Measurements from ENCODE around the gene TNFRSF13B. TPM values are rescaled to one million over a fixed set of nuclear protein-coding genes. Genes with fewer than 3 reads are reported as not detected.
"Not testable (repeated sequence)": the region's sequence is repeated elsewhere in the genome, so short reads cannot be mapped to it uniquely, and the experiment has no call there.

The TNFRSF13B gene
- total RNA-seq, 1 donor from 2014 or later, result not detected

GRCh38 chr17:16973043-16973442 lies 1.1 kb upstream of the TNFRSF13B start:
- intact Hi-C loops (cut with DNase I); DNase-seq (ENCODE audit: low spot score); ATAC-seq: not testable (repeated sequence)

DNA sequence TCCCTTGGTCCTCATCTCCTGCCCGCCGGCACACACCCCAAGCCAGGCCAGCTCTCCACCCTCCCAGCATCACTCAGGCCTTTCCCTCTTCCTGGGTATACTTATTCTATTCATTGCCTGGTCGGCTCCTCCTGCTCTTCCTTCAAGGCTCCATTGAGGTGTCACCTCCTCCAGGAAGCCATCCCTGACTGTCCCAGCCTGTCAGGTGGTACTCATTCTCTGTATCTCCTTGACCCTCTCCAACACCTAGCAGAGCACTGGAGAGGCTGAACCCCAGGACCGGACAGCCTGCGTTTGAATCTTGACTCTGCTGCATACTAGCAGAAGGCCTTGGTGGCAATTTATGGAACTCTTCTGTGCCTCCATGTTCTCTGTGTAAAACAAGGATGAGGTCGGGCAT lies 428 bp upstream of the TNFRSF13B start:
- DNase-seq (ENCODE audit: low spot score) (no peak), ATAC-seq (no peak)
- intact Hi-C loops (cut with DNase I), result no loop called here

DNA sequence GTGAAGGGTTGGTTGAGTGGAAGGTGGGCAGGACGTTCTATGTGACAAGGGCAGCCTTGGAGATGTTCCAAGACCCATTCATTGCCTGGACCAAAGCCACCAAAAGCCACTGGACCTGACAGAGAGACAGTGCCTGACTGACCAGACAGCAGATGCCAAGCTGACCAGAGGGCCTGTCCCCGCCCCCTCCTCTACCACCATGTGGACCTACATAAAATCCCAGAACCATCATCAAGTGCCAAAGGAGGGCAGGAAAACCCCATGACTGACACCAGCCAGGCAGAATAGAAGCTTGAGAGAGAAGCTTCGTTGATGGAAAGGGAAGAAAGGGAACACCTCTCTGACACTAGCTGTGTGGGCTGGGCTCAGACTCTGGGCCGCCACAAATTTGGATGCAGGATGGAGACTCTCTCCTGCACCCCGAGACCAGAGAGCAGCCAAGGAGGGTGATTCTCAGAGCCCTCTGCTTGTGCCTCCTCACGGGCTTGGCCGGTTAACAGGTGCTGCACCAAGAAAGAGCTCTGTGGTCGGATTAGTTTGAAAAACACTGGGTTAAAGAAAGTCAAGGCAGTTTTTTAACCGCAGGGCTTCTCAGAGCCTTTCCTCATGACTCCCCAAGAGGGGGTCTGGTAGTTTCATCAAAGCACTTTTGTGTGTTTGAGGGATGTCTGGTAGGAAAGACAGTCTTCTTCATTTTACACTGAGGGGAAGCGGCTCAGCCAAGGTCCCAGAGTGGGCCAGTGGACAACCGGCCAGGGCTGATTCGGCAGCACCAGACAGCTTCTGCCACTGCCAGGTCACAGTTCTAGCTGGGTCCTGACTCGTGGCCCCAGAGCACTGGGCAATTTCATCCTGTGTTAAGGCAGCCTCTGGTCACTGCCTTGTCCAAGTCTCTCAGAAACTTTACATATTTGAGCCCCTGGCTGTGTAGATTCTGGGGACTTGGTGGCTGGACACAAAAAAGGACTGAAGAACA lies 1.7 kb downstream of the TNFRSF13B start:
- DNase-seq (ENCODE audit: low spot score) (no peak), ATAC-seq (no peak)
- intact Hi-C loops (cut with DNase I), result no loop called here

DNA sequence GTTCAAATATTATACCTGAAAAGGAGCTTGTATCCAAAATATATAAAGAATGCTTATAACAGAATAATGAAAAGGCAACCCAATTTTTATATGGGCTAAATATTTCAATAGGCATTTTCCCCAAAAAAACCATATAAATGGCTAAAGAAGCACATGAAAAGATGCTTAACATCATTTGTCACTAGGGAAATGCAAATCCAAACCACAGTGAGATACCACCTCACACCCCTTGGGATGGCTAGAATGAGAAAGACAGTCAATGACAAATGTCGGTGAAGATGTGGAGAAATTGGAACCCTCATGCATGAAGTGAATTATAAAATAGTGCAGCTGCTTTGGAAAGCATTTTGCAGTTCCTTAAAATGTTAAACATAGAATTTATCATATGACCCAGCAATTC lies 3.1 kb downstream of the TNFRSF13B start:
- intact Hi-C loops (cut with DNase I), result no loop called here
- DNase-seq (ENCODE audit: low spot score) (no peak), ATAC-seq (no peak)

- ATAC-seq (no peak), DNase-seq (ENCODE audit: low spot score) (no peak)
- intact Hi-C loops (cut with DNase I), result no loop called here
These were observed 9.1 kb downstream of the TNFRSF13B start for GRCh38 chr17:16962804-16963203.

DNA sequence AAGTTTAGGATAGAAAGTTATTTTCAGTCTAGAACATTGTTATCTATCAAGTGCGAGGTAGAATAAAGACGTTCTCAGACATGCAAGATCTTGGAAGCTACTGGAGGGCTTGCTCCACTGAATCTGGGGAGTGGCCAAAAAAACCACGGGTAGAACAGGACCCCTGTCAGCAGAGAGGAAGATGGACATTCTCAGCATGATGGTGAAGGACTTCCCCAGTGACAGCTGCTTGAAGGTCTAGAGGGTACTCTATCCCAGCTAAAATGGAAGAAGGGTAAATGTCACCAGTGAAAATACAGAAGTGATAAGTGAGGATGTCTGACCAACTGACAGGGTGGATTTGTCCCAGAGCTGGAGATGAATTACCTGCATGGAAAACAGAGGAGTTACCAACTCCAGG lies 10.1 kb downstream of the TNFRSF13B start:
- intact Hi-C loops (cut with DNase I), result no loop called here
- DNase-seq (ENCODE audit: low spot score) (no peak), ATAC-seq (no peak)

GRCh38 chr17:16961022-16961421 lies 10.9 kb downstream of the TNFRSF13B start:
- ATAC-seq; intact Hi-C loops (cut with DNase I); DNase-seq (ENCODE audit: low spot score): not testable (repeated sequence)

- intact Hi-C loops (cut with DNase I), result not testable (repeated sequence)
These were observed 16.9 kb downstream of the TNFRSF13B start for GRCh38 chr17:16955011-16955410.

GRCh38 chr17:16954521-16954920 lies 17.4 kb downstream of the TNFRSF13B start:
- no peak for DNase-seq (ENCODE audit: low spot score)
- intact Hi-C loops (cut with DNase I), result no loop called here
- ATAC-seq, result no peak

More at GRCh38 chr17:16955011-16955410, 16.9 kb downstream of the TNFRSF13B start:
- not testable (repeated sequence) for ATAC-seq; DNase-seq (ENCODE audit: low spot score)

GRCh38 chr17:16953841-16954240 lies 18.1 kb downstream of the TNFRSF13B start:
- DNase-seq (ENCODE audit: low spot score), result no peak
- intact Hi-C loops (cut with DNase I), result no loop called here
- ATAC-seq, result no peak

- intact Hi-C loops (cut with DNase I), result no loop called here
- no peak for DNase-seq (ENCODE audit: low spot score)
- ATAC-seq, result no peak
These were observed 18.6 kb downstream of the TNFRSF13B start for GRCh38 chr17:16953347-16953746.

DNA sequence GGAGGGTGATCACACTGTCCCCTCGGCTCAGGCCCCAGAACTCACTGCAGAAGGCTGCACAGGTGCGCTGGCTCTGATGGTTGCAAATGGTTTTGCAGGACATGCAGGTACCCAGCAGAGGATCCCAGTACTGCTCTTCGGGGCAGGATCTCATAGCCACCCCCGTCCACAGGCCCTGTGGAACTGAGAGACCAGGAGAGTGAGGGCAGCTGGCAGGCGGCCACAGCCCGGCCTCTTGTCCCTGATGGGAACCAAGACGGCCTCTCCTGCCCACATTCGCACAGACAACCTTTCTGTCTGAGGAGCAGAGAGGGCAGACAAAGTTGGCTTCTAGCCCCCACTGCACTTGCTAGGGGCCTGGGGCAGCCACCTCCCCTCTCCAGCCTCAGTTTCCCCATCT lies 19.5 kb downstream of the TNFRSF13B start:
- DNase-seq (ENCODE audit: low spot score) (no peak), ATAC-seq (no peak)
- intact Hi-C loops (cut with DNase I), result no loop called here

DNA sequence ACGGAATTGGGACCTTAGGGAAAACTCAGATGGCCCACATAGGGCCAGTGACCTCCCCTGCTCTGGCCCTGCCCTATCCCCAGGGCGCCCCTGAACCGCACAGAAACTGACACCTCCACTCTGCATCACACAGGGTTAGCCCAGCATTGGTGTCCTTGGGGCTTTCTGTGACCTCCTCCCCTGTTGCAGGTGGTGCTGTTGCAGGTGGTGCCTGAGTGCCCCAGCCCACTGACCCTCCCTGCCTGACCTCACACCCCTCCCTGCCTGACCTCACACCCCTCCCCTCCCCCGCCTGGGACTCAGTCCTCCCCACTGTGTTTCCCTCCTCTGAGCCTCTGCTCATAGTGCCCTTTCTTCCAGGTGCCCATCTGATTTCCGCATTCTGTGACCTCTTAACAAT lies 21.4 kb downstream of the TNFRSF13B start:
- DNase-seq (ENCODE audit: low spot score), result no peak
- intact Hi-C loops (cut with DNase I), result no loop called here
- ATAC-seq, result no peak

GRCh38 chr17:16948587-16949376 lies 23.1 kb downstream of the TNFRSF13B start:
- ATAC-seq (no peak), DNase-seq (ENCODE audit: low spot score) (no peak)
- intact Hi-C loops (cut with DNase I), result no loop called here

- no peak for ATAC-seq
- intact Hi-C loops (cut with DNase I), result no loop called here
- no peak for DNase-seq (ENCODE audit: low spot score)
These were observed 24.4 kb downstream of the TNFRSF13B start for GRCh38 chr17:16947470-16947869.

DNA sequence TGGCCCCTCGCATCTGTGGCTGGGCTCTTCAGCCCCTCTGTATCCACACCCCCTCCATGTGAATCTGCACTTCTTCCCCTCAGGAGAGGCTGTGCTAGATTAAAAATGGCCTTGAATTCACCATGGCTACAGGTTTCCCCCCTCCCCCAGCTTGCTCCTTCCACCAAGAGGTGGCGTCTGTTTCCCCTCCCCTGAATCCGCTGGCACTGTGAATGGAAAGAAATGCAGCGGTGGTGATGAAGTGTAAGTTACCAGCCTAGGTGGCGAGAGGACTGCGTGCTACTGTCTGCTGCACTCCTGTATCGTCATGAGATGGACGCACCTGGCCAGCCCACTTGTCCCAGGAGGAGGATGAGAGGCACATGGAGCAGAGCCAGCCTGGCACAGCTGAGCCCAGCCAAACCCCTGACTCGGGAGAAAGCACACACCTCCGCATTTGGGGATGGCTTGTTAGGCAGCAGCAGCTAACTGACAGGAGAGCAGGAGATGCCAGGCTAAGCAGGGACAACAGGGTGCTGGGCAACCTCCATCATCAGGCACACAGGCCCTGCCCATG lies 26.2 kb downstream of the TNFRSF13B start:
- intact Hi-C loops (cut with DNase I), result no loop called here
- no peak for ATAC-seq
- DNase-seq (ENCODE audit: low spot score), result no peak

DNA sequence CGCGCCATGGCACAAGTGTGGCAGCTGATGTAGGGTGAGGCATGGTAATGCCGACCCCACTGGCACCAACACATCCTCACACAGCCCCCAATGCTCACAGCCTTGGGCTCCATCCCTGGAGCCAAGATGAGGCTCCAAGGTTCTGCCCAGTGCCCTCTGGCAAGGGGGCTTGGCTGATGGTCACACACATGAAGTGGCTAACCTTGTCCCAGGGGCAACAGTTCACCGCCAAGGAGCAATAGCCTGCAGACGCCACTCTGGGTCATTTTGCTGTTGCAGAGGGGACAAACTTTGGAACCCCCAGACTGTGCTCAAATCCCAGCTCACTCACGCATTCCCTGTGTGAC lies 26.8 kb downstream of the TNFRSF13B start:
- DNase-seq (ENCODE audit: low spot score), result no peak
- intact Hi-C loops (cut with DNase I), result no loop called here
- no peak for ATAC-seq

DNA sequence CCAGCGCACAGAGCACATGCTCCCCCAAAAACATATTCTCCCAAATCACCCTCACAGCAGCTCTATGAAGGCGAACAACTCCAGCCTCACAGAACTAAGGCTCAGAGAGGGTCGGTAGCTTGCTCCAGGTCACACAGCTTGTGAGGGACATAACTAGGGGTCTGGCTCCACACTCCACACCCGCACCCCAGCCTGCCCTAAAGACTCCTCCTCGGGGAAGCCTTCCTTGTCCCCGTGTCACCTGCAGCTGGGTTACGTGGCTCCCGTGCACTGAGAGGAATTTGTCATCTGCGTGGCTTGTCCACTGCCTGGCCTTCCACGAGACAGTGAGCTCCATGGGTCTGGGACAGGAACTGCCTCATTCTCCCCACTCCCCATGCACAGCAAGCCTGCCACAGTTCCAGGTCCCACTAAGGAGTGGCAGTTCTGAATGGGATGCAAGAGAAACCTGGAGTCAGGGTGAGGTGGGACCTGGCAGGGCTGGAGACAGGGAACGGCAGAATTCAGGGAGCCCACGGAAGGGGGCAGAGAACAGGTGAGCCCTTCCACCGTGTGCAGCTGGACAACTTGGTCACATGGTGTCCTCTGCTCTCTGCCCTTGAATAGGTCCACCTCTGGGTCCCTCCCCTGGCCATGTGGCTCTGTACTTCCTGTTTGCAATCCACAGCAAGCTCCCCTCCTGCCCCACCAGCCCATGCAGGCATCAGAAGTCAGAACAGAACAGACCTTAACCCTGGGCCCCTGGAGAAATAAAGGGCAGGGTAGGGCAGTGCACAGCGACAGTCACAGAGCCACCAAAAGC lies 27.4 kb downstream of the TNFRSF13B start:
- ATAC-seq (peak; percentile 10), DNase-seq (ENCODE audit: low spot score) (no peak)
- intact Hi-C loops (cut with DNase I), result no loop called here
